GM18867 (cell line): ENCODE data around the gene TXLNA.

Experiments used
- ATAC-seq: cut with Tn5 transposase; IDR thresholded peaks from one replicate; pipeline ENCODE4 v1.9.1; 2021; ENCODE audit warnings: mild to moderate bottlenecking, moderate library complexity; ENCODE audit not compliant: unreplicated experiment

The TXLNA gene

GRCh38 chr1:32208469-32208868 lies 29.0 kb downstream of the TXLNA start:
- no peak for ATAC-seq

DNA sequence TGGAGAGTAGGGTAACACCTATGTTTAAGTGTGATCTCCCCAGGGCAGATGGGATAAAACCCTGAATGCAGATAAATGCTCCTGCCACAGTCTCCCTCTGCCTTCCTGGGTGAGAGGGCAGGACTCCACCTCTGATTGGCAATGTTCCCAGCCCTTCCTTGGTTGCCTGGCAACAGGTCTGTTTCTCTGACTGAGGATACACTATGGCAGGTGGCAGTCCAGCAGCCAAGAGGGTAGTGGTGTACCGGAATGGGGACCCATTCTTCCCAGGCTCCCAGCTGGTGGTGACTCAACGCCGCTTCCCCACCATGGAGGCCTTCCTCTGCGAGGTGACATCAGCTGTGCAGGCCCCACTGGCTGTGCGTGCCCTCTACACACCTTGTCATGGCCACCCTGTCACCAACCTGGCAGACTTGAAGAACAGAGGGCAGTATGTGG lies 29.4 kb downstream of the TXLNA start, which contains the start of gene DCDC2B:
TSS of gene DCDC2B (plus strand) at position 199 of the 438 bp plus-strand sequence. CDS start at position 204, 5 bp downstream.
- no peak for ATAC-seq

GRCh38 chr1:32215629-32216480 lies 36.4 kb downstream of the TXLNA start:
- no peak for ATAC-seq

DNA sequence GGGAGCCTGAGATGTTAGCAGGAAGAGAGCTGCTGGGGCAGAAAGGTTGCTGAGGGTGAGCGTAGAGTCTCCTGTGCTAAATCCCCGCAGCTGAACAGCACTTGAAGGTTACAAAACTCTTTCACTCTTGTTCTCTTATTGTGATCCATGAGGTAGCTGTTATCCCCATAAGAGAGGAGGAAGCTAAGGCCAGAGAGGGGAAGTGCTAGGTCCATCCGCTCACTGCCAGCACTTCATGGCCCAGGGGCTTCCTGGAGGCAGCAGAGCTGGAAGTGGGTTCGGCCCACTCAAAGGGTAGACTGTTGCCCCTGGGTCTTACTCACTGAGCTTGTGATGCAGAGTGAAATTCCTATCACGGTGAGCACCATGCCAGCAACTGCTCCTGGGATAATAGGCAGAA lies 37.1 kb downstream of the TXLNA start:
- ATAC-seq = no peak

DNA sequence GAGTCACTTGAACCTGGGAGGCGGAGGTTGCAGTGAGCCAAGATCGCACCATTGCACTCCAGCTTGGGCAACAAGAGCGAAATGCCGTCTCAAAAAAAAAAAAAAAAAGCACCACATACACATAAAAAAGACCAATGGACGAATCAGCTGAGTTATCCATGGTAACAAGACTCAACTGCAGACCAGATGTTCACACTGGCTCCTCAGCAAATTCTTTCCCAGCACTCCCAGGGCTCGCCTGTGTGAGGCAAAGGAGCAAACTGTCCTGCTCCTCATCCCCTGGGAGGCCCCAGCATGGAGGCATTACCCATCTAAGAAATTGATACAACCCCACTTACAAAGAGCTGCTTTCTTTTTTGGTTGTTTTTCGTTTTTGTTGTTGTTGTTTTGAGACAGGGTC lies 39.5 kb downstream of the TXLNA start:
- no peak for ATAC-seq

DNA sequence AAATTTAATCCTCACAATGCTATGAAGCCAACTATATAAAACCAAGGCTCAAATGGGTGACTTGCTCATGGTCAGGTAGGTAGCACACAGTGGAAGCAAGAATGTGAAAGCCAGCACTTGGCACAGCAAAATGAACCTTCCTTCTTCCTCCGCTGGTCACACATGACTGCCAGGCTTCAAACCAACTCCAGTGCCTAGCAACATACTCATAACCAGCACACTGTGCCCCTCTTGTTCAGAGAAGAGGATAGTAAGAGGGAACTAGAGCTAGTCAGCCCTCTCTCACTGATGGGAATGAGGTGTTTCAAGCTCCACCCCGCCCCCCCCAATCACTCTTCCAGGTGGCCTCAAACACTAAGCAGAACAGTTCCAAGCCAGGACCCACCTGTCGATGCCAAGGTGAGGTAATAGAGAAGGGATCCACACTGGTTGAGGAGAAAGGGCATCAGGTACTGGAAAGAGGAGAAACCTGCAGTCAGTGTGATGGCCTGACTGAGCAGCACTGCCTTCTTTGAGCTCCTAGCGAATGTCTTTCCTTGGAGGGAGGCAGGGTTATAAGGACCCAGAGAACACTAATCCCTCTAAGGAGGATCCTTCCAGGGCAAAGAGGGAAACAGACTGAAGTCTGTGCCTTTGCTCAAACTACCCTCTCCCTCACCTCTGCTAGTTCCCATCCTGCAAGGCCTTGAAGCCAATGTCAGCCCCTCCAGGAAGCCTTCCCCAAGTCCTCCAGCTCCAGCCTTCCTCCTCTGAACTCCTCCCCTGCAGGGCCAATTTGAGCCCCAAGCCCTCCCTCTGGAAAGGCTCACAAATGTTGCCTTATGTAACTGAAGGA lies 41.5 kb downstream of the TXLNA start:
- no peak for ATAC-seq

GRCh38 chr1:32221581-32221979 lies 42.1 kb downstream of the TXLNA start:
- ATAC-seq = no peak

DNA sequence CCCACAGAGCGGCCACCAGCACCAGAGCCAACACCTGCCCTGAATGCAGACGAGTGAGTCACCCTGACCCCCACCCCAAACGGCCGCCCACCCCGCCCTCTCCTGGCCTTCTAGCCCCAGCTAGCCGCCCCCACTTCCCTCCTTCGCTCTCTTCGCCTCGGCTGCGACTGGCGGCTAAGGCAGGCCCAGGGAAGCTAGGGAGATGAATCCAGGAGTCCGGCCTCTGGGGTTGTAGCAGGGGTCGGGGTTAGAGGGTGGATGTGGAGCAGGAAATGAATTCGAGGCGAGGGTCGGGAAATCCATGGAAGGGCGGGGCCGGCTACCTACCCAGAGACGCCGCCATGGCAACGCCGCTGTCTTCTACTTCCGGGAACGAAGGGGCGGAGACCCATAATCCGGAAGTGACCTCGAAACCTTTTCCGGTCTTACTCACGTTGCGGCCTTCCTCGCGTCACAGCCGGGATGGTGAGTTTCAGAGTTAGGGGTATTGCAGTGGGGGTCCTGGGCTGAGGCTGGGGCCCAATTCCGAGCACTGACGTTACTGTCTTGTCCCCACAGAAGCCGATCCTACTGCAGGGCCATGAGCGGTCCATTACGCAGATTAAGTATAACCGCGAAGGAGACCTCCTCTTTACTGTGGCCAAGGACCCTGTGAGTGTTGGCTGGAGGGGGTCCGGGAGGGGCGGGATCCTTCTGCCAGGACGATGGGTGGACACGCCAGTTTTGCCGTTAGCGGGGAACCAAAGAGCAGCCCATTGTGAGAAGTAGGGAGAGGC lies 42.7 kb downstream of the TXLNA start, which contains the start of the genes EIF3I and TMEM234:
TSS of gene EIF3I (plus strand) at position 428 of the 776 bp plus-strand sequence. CDS start at position 463, 35 bp downstream.
TSS of gene TMEM234 (minus strand) at position 374 of the 776 bp plus-strand sequence. CDS start at position 343, 31 bp downstream.
- ATAC-seq = peak; percentile 94

GRCh38 chr1:32223683-32224082 lies 44.2 kb downstream of the TXLNA start:
- no peak for ATAC-seq

DNA sequence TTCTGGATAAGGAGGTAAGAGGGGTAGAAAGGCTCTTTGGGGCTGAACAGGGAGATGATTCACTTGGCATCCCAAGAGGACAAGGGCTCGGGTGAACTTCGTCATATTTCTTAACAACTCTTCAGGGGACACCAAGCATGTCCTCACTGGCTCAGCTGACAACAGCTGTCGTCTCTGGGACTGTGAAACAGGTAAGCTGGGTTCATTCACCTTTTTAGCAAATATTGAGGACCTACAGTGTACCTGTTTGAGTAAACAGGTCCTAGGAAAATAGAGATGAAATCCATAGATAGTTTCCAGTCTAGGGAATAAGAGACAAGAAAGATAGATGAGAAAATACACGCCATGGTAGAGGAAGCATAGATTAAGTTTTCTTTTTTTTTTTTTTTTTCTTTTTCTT lies 44.8 kb downstream of the TXLNA start:
- ATAC-seq = no peak

DNA sequence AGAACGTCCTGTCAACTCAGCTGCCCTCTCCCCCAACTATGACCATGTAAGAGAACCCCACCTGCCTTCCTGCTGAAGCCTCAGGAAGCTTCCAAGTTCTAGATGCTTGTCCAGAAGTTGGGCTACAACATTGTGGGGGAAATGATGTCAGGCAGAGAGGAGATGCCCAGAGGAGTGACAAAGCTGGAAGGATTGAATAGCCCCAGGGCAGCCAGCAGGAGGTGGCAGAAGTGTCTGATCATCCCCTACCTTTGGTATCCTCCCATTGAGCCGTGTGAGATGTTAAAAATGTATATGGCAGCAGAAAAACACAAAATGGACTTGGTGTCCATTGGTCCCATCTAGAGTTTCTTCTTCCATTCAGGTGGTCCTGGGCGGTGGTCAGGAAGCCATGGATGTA lies 49.3 kb downstream of the TXLNA start:
- ATAC-seq = no peak

GRCh38 chr1:32231843-32232432 lies 52.5 kb downstream of the TXLNA start:
- no peak for ATAC-seq

DNA sequence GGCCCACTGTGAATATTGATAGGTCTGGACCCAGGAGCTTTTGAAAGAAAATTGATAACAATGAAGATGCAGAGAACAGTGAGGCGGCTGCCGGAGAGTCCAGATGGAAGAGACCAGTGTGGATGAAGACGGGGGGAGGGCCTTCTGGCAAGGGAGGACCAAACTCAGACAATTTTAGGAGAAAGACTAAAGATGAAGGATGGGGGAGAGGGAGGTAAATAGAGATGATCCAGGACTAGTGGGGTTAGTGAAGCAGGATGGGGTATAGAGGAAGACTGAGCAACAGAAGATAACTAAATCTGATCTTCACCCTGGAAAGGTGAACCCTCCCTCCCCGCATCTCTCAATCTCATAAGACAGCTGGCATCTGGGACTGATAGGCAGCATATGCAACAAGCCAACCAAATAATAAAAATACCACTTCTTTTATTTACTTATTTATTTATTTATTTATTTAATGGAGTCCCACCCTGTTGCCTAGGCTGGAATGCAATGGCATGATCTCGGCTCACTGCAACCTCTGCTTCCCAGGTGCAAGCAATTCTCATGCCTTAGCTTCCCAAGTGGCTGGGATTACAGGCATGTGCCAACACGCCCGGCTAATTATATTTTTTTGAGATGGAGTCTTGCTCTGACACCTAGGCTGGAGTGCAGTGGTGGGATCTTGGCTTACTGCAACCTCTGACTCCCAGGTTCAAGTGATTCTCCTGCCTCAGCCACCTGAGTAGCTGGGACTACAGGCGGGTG lies 53.3 kb downstream of the TXLNA start:
- no peak for ATAC-seq

GRCh38 chr1:32234792-32235191 lies 55.3 kb downstream of the TXLNA start:
- no peak for ATAC-seq

- ATAC-seq = no peak
These were observed 59.9 kb downstream of the TXLNA start for GRCh38 chr1:32239337-32239736.

DNA sequence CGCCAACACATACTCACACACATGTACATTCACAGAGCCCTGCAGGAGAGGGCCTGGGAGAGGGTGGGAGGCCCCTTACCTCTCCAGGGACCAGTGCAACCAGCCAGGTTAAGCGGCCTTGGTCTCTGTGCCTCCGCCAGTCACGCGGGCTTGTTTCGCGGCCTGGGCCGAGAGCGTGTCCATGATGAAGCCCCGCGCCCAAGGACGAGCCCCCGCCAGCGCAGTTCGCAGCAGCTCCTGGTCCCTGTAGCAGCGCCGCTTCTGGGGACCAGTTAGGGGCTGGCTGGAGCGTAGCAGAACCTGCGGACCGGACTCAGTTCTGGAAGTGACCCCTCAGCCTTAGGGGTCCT lies 60.3 kb downstream of the TXLNA start:
- ATAC-seq = no peak

DNA sequence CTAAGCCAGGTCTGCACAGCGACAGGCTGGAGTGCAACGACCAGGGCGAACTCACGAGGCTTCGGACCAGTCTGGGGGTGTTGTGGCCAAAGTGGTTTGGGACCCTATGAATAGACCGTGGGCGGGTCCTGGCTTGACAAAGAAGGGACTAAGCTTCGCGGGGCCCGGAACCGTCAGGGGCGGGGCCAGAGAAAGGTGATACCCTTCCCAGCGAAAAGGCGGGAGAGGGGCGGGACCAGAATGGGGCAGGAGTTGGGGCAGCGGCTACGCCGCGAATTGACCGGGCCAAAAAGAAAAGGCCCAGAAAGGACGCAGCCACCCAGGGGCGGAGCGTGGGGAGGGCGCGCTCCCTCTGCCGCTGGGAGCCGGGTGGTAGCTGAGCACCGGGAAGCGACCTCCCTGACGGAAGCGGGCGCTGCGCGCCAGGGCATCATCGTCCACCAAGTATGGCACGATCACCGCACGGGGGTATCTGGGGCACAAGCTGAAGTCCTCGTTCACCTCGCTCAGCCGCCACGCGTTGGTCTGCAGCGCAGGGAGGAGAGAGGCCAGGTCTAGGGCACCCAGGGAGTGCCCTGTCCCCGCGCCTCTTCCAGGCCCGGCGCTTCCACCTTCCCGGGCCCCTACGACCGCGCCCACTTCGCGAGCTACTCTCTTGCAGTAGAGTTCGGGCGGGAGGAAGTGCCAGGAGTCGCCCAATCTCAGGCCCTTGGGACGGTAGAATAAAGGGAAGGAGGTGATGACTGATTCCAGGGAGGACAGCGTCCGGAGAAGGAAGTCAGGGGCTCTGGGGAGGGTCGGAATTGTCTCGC lies 60.9 kb downstream of the TXLNA start:
- ATAC-seq = no peak

GRCh38 chr1:32241001-32241763 lies 61.7 kb downstream of the TXLNA start:
- no peak for ATAC-seq
